Measurements from ENCODE around the gene MED13L. TPM values are rescaled to one million over a fixed set of nuclear protein-coding genes. Genes with fewer than 3 reads are reported as not detected.

Gene MED13L
- total and polyA plus RNA-seq, 2 of the 8 experiments (the other 6 are each of a cell fraction or from before 2014, with no cell fraction given): 15.9 to 51.7 TPM

GRCh38 chr12:115938794-115939377, 338.6 kb downstream of the MED13L start:
- Histone ChIP-seq H4K20me1 (replicated peaks in 1 of 2; ENCODE audit: control insufficient read depth in 1 of 2, insufficient read depth in 2 of 2, low read length in 2 of 2) (no peaks in the 10 kb centered on the region), H3K4me1 (replicated peaks in 1 of 4; ENCODE audit: control insufficient read depth in 3 of 4, insufficient read depth in 4 of 4, low read length in 3 of 4) (no peaks in the 10 kb centered on the region), H3K27ac (ENCODE audit: low read depth, low read length) (no peak overlapping the region), H3K9me3 (ENCODE audit: insufficient read depth in 2 of 2, low read depth in 1 of 2, low read length in 1 of 2) (no peaks in the 10 kb centered on the region), H2BK5ac (ENCODE audit: low read depth, low read length) (no peak overlapping the region), H3K23me2 (ENCODE audit: low read depth, low read length) (no peaks in the 10 kb centered on the region; the same call in 1 of the 2 replicates), H2BK20ac (ENCODE audit: low read length) (no peak overlapping the region), H3K23ac (ENCODE audit: insufficient read length) (no peak overlapping the region), H2BK15ac (ENCODE audit: low read length) (no peak overlapping the region), H2AK5ac (ENCODE audit: low read depth, low read length) (no peak overlapping the region), H3K9ac (replicated peaks in 1 of 4; ENCODE audit: extremely low read depth in 1 of 4, low read depth in 3 of 4, low read length in 3 of 4) (no peak overlapping the region), H3K4me2 (ENCODE audit: insufficient read depth in 1 of 2, low read depth in 2 of 2, low read length in 2 of 2) (no peak overlapping the region), H3K56ac (replicated peaks; ENCODE audit: insufficient read length, low read depth, low read length) (no peak overlapping the region), H2BK12ac (ENCODE audit: low read depth, low read length) (no peak overlapping the region), H3K18ac (ENCODE audit: extremely low read depth, low read length) (no peak overlapping the region), H2BK120ac (replicated peaks; ENCODE audit: low read depth, low read length) (no peak overlapping the region), H3K4me3 (ENCODE audit: extremely low read depth in 1 of 4, insufficient read depth in 2 of 4, low read depth in 3 of 4, low read length in 4 of 4) (no peak overlapping the region), H3K14ac (ENCODE audit: insufficient read length) (no peak overlapping the region), H3K36me3 (ENCODE audit: control insufficient read depth in 2 of 4, insufficient read depth in 4 of 4, low read length in 3 of 4) (no peaks in the 10 kb centered on the region), H4K5ac (ENCODE audit: insufficient read length, low read depth, low read length) (no peak overlapping the region), H4K91ac (replicated peaks; ENCODE audit: insufficient read length, low read length) (no peak overlapping the region), H3K79me1 (ENCODE audit: low read depth, low read length) (no peaks in the 10 kb centered on the region), H4K8ac (ENCODE audit: extremely low read depth, insufficient read depth, low read length) (no peak overlapping the region), H3K27me3 (replicated peaks in 1 of 4; ENCODE audit: control insufficient read depth in 3 of 4, extremely low read depth in 1 of 4, insufficient read depth in 3 of 4, low read length in 3 of 4) (no peaks in the 10 kb centered on the region), H3K79me2 (ENCODE audit: control insufficient read depth in 1 of 2, insufficient read depth in 2 of 2, low read length in 2 of 2) (no peaks in the 10 kb centered on the region), H3K4ac (replicated peaks; ENCODE audit: insufficient read length, low read depth, low read length) (no peak overlapping the region), H2AFZ (ENCODE audit: low read length) (no peak overlapping the region)
- CTCF ChIA-PET (ENCODE audit: partially characterized antibody): interaction anchor here (1.9 to 3.4 kb wide), 2 partner anchors 8 to 22 kb away, joined by 4 to 29 read pairs; no protein-coding TSS in a partner anchor
- POLR2A ChIA-PET (ENCODE audit: partially characterized antibody): no interaction called here
- WGBS, 2 experiments (ENCODE audit: extremely low coverage in 1 of 2, insufficient coverage in 1 of 2, insufficient read length in 1 of 2, insufficient replicate concordance in 2 of 2, low coverage in 1 of 2, low lambda C conversion rate in 2 of 2, missing lambda C conversion rate in 1 of 2): 89% methylated on average over 1 of the region's 1 CpG; no CpG with 5 or more reads in 1 of the 2 experiments
- DNase-seq (ENCODE audit: low read depth in 1 of 2, low spot score in 2 of 2) (no peak), FAIRE-seq (no peak)
- TF ChIP-seq FOSL1 (IDR thresholded peaks at IDR 0.05; ENCODE audit: insufficient read depth, low read depth, low read length) (no peak), TCF12 (IDR thresholded peaks at IDR 0.05; ENCODE audit: low read depth, low read length) (no peak), CHD1 (IDR thresholded peaks at IDR 0.05; ENCODE audit: low read depth, low read length) (no peak), SP1 (IDR thresholded peaks at IDR 0.05; ENCODE audit: low read depth, low read length) (no peak), RAD21 (IDR thresholded peaks at IDR 0.05 in 1 of 2, conservative IDR thresholded peaks at IDR 0.05 in 1 of 2; ENCODE audit: low read depth in 2 of 2, low read length in 2 of 2) (no peak), EP300 (IDR thresholded peaks at IDR 0.05; ENCODE audit: borderline replicate concordance in 1 of 2, low read depth in 2 of 2, low read length in 2 of 2) (no peak), POLR2AphosphoS5 (IDR thresholded peaks at IDR 0.05; ENCODE audit: low read depth, low read length) (no peak), RBBP5 (IDR thresholded peaks at IDR 0.05; ENCODE audit: borderline replicate concordance, low read depth, low read length) (no peak), CBX5 (IDR thresholded peaks at IDR 0.05; ENCODE audit: low read depth, low read length) (no peak)
